ENCODE data around the gene CORIN. TPM values are rescaled to one million over a fixed set of nuclear protein-coding genes. Genes with fewer than 3 reads are reported as not detected.

Gene CORIN
- polyA plus RNA-seq, 4 donors: 0.04 to 0.16 TPM; not detected in 2

GRCh38 chr4:47642985-47643760 lies 194.7 kb downstream of the CORIN start:
- WGBS, 3 donors: 69 to 79% (median 75%) methylated on average over 7 of the region's 7 CpGs
- H3K4me3 ChIP-seq (ENCODE audit: low read depth in 1 of 3, low read length in 3 of 3): no peak overlapping the region
- no peaks in the 10 kb centered on the region for H3K27me3 ChIP-seq (ENCODE audit: control insufficient read depth in 3 of 3, insufficient read depth in 3 of 3, low read length in 3 of 3)

DNA sequence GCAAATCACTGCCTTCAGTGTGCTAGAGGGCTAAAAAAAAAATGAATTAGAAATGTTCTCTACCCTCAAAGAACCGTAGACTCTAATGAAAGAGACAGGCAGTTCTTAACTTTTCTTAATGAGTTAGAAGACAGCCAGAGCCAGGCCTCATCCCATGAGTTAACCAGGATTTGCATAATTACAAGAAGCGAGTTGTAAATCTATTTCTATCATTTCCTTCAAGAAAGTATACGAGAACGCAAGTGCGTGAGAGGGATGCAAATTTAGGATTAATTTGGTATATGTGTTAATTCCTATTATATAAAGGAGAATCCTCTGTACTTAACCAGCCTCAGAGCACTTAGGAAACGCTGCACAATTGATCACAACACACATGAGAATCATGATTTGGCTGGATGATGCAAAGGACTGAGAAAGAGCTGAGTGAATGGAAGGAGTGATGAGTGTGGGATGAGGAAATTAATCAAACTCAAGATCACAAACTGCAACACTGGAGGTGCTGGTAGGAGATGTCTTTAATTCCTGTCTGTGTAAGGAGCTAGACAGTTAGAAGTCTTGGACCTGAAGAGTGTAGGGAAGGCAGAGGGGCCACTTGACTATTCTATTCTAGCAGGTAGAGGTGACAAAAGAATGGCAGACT lies 195.6 kb downstream of the CORIN start:
- Histone ChIP-seq H3K27me3 (ENCODE audit: control insufficient read depth in 3 of 3, insufficient read depth in 3 of 3, low read length in 3 of 3) (no peaks in the 10 kb centered on the region), H3K9me3 (ENCODE audit: control insufficient read depth in 2 of 2, insufficient read depth in 1 of 2, low read depth in 1 of 2, low read length in 1 of 2) (peaks cover 0 to 1% of the 10 kb centered on the region in 2 donors), H3K4me3 (ENCODE audit: low read depth in 1 of 3, low read length in 3 of 3) (no peak overlapping the region), H3K36me3 (ENCODE audit: control insufficient read depth in 3 of 3, insufficient read depth in 2 of 3, low read depth in 1 of 3, low read length in 3 of 3) (no peaks in the 10 kb centered on the region), H3K27ac (ENCODE audit: low read depth in 1 of 3, low read length in 2 of 3) (no peak overlapping the region), H3K4me1 (ENCODE audit: control insufficient read depth in 3 of 3, insufficient read depth in 2 of 3, low read depth in 1 of 3, low read length in 2 of 3) (no peaks in the 10 kb centered on the region)
- no peak for FAIRE-seq
- DNase-seq: no peak
- WGBS, 3 donors: 80 to 84% (median 81%) methylated on average over 6 of the region's 6 CpGs

More at GRCh38 chr4:47642985-47643760, 194.7 kb downstream of the CORIN start:
- no peaks in the 10 kb centered on the region for H3K36me3 ChIP-seq (ENCODE audit: control insufficient read depth in 3 of 3, insufficient read depth in 2 of 3, low read depth in 1 of 3, low read length in 3 of 3)
- DNase-seq: no peak
- no peaks in the 10 kb centered on the region for H3K9me3 ChIP-seq (ENCODE audit: control insufficient read depth in 2 of 2, insufficient read depth in 1 of 2, low read depth in 1 of 2, low read length in 1 of 2)
- FAIRE-seq: no peak
- H3K4me1 ChIP-seq (ENCODE audit: control insufficient read depth in 3 of 3, insufficient read depth in 2 of 3, low read depth in 1 of 3, low read length in 2 of 3): no peaks in the 10 kb centered on the region
- no peak overlapping the region for H3K27ac ChIP-seq (ENCODE audit: low read depth in 1 of 3, low read length in 2 of 3)

- H3K27ac ChIP-seq (ENCODE audit: low read depth in 1 of 3, low read length in 2 of 3): no peak overlapping the region
- H3K4me3 ChIP-seq (ENCODE audit: low read depth in 1 of 3, low read length in 3 of 3): no peak overlapping the region
- no peaks in the 10 kb centered on the region for H3K36me3 ChIP-seq (ENCODE audit: control insufficient read depth in 3 of 3, insufficient read depth in 2 of 3, low read depth in 1 of 3, low read length in 3 of 3)
- no peaks in the 10 kb centered on the region for H3K4me1 ChIP-seq (ENCODE audit: control insufficient read depth in 3 of 3, insufficient read depth in 2 of 3, low read depth in 1 of 3, low read length in 2 of 3)
- H3K27me3 ChIP-seq (ENCODE audit: control insufficient read depth in 3 of 3, insufficient read depth in 3 of 3, low read length in 3 of 3): no peaks in the 10 kb centered on the region
- peaks cover 0 to 4% of the 10 kb centered on the region in 2 donors for H3K9me3 ChIP-seq (ENCODE audit: control insufficient read depth in 2 of 2, insufficient read depth in 1 of 2, low read depth in 1 of 2, low read length in 1 of 2)
- FAIRE-seq (no peak), DNase-seq (no peak)
- 61 to 82% (median 74%) methylated on average over 1 of the region's 1 CpG for WGBS, 3 donors
These were observed 196.1 kb downstream of the CORIN start for GRCh38 chr4:47641755-47642154.

DNA sequence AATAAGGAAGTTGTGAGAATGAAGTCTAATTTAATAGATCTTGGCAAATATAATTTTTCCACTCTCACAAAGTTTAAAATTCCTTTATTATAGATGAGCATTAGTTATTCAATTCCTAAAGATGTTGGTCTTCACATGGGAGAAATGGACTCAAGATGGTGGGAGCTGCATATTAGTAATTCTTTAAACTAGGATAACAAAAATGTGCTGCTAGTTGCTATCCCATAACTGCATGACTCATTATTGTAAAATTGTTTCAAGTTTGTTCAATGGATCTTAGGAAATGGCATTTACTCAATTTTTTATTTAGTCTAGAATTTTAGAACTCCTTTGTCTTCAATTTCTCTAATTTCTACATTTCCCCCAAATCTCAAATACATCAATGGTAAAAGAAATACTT lies 197.0 kb downstream of the CORIN start:
- Histone ChIP-seq H3K36me3 (ENCODE audit: control insufficient read depth in 3 of 3, insufficient read depth in 2 of 3, low read depth in 1 of 3, low read length in 3 of 3) (no peaks in the 10 kb centered on the region), H3K27me3 (ENCODE audit: control insufficient read depth in 3 of 3, insufficient read depth in 3 of 3, low read length in 3 of 3) (no peaks in the 10 kb centered on the region), H3K9me3 (ENCODE audit: control insufficient read depth in 2 of 2, insufficient read depth in 1 of 2, low read depth in 1 of 2, low read length in 1 of 2) (peaks cover 0 to 5% of the 10 kb centered on the region in 2 donors), H3K4me1 (ENCODE audit: control insufficient read depth in 3 of 3, insufficient read depth in 2 of 3, low read depth in 1 of 3, low read length in 2 of 3) (no peaks in the 10 kb centered on the region), H3K27ac (ENCODE audit: low read depth in 1 of 3, low read length in 2 of 3) (no peak overlapping the region), H3K4me3 (ENCODE audit: low read depth in 1 of 3, low read length in 3 of 3) (no peak overlapping the region)
- FAIRE-seq: no peak
- no peak for DNase-seq

DNA sequence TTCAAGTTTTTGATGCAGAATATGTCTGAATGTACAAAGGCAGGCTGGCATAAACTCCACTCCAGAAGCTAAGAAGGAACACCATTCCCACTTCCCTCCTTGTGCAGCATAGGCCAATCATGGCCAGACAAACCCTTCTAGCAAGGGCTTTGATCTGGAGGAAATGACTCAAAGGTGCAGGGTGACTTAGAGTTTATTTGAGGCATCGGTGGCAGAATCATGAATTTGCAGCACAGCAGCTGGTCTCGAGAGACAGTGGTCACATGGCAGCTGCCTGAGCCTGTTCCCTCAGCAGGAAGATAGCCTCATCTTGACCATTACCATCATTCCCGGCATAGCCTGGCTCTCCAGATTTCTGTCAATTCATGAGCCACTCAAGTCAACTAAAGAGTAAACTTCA lies 198.3 kb downstream of the CORIN start:
- no peak for DNase-seq
- Histone ChIP-seq H3K4me1 (ENCODE audit: control insufficient read depth in 3 of 3, insufficient read depth in 2 of 3, low read depth in 1 of 3, low read length in 2 of 3) (no peaks in the 10 kb centered on the region), H3K4me3 (ENCODE audit: low read depth in 1 of 3, low read length in 3 of 3) (no peak overlapping the region), H3K27me3 (ENCODE audit: control insufficient read depth in 3 of 3, insufficient read depth in 3 of 3, low read length in 3 of 3) (no peaks in the 10 kb centered on the region), H3K27ac (ENCODE audit: low read depth in 1 of 3, low read length in 2 of 3) (no peak overlapping the region), H3K9me3 (ENCODE audit: control insufficient read depth in 2 of 2, insufficient read depth in 1 of 2, low read depth in 1 of 2, low read length in 1 of 2) (peaks cover 0 to 5% of the 10 kb centered on the region in 2 donors), H3K36me3 (ENCODE audit: control insufficient read depth in 3 of 3, insufficient read depth in 2 of 3, low read depth in 1 of 3, low read length in 3 of 3) (no peaks in the 10 kb centered on the region)
- WGBS, 3 donors: 59 to 76% (median 66%) methylated on average over 3 of the region's 3 CpGs
- FAIRE-seq: no peak

DNA sequence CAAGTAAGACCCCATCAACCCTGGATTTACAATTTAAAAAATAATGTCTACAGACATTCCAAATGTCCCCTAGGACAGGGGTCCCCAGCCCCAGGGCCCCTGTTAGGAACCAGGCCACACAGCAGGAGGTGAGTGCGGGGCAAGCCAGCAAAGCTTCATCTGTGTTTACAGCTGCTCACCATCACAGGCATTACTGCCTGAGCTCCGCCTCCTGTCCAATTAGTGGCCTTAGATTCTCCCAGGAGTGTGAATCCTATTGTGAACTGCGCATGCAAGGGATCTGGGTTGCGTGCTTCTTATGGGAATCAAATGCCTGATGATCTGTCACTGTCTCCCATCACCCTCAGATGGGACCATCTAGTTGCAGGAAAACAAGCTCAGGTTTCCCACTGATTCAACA lies 206.7 kb downstream of the CORIN start:
- no peak for FAIRE-seq
- DNase-seq: no peak
- Histone ChIP-seq H3K27me3 (ENCODE audit: control insufficient read depth in 3 of 3, insufficient read depth in 3 of 3, low read length in 3 of 3) (no peaks in the 10 kb centered on the region), H3K27ac (ENCODE audit: low read depth in 1 of 3, low read length in 2 of 3) (no peak overlapping the region), H3K4me3 (ENCODE audit: low read depth in 1 of 3, low read length in 3 of 3) (no peak overlapping the region), H3K9me3 (ENCODE audit: control insufficient read depth in 2 of 2, insufficient read depth in 1 of 2, low read depth in 1 of 2, low read length in 1 of 2) (no peaks in the 10 kb centered on the region), H3K4me1 (ENCODE audit: control insufficient read depth in 3 of 3, insufficient read depth in 2 of 3, low read depth in 1 of 3, low read length in 2 of 3) (no peaks in the 10 kb centered on the region), H3K36me3 (ENCODE audit: control insufficient read depth in 3 of 3, insufficient read depth in 2 of 3, low read depth in 1 of 3, low read length in 3 of 3) (no peaks in the 10 kb centered on the region)
- 87 to 92% (median 88%) methylated on average over 4 of the region's 4 CpGs for WGBS, 3 donors

DNA sequence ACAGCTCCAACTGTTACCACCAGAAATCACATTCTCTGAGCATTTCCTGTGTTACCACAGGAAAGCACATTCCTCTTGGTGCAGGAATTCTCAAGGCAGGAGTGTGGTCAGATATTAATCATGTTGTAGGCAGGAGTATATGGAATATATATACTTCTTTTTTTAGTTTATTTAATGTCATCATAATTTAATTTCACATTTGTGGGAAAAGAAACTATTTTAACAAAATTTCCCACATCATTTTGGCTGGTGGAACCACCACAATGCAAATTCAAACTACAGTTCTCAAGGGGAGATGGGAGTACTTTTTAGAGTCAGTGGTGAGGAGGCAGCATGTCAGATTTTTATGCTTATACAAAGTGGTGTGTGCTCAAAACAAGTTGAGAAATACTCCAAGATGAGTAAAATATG lies 213.8 kb downstream of the CORIN start:
- FAIRE-seq (no peak), DNase-seq (no peak)
- Histone ChIP-seq H3K27ac (ENCODE audit: low read depth in 1 of 3, low read length in 2 of 3) (no peak overlapping the region), H3K27me3 (ENCODE audit: control insufficient read depth in 3 of 3, insufficient read depth in 3 of 3, low read length in 3 of 3) (no peaks in the 10 kb centered on the region), H3K9me3 (ENCODE audit: control insufficient read depth in 2 of 2, insufficient read depth in 1 of 2, low read depth in 1 of 2, low read length in 1 of 2) (peaks cover 0 to 3% of the 10 kb centered on the region in 2 donors), H3K36me3 (ENCODE audit: control insufficient read depth in 3 of 3, insufficient read depth in 2 of 3, low read depth in 1 of 3, low read length in 3 of 3) (no peaks in the 10 kb centered on the region), H3K4me3 (ENCODE audit: low read depth in 1 of 3, low read length in 3 of 3) (no peak overlapping the region), H3K4me1 (ENCODE audit: control insufficient read depth in 3 of 3, insufficient read depth in 2 of 3, low read depth in 1 of 3, low read length in 2 of 3) (no peaks in the 10 kb centered on the region)

DNA sequence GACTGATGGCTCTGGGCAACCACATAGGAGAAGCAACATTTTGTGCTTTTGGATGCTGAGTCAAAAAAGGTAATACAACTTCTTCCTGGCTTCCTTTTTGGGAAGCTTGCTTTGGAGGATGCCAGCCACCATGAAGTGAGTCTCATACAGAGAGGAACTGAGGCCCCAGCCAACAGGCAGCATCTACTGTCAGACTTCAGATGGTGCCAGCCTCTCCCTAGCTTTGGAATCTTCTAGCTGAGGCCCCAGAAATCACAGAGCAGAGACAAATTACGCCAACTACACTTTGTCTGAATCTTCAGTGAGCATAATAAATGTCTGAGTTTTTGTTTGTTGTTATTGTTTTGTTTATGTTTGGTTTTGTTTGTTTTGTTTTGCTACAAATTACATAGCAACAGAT lies 216.7 kb downstream of the CORIN start:
- H3K36me3 ChIP-seq (ENCODE audit: control insufficient read depth in 3 of 3, insufficient read depth in 2 of 3, low read depth in 1 of 3, low read length in 3 of 3): no peaks in the 10 kb centered on the region
- DNase-seq (no peak), FAIRE-seq (no peak)
- H3K4me3 ChIP-seq (ENCODE audit: low read depth in 1 of 3, low read length in 3 of 3): no peak overlapping the region
- no peaks in the 10 kb centered on the region for H3K4me1 ChIP-seq (ENCODE audit: control insufficient read depth in 3 of 3, insufficient read depth in 2 of 3, low read depth in 1 of 3, low read length in 2 of 3)
- no peaks in the 10 kb centered on the region for H3K27me3 ChIP-seq (ENCODE audit: control insufficient read depth in 3 of 3, insufficient read depth in 3 of 3, low read length in 3 of 3)
- WGBS, 3 donors: 47 to 88% (median 88%) methylated on average over 1 of the region's 1 CpG
- H3K9me3 ChIP-seq (ENCODE audit: control insufficient read depth in 2 of 2, insufficient read depth in 1 of 2, low read depth in 1 of 2, low read length in 1 of 2): peaks cover 0 to 3% of the 10 kb centered on the region in 2 donors
- H3K27ac ChIP-seq (ENCODE audit: low read depth in 1 of 3, low read length in 2 of 3): no peak overlapping the region
